ENCODE data around the gene ADCY7.

DNA sequence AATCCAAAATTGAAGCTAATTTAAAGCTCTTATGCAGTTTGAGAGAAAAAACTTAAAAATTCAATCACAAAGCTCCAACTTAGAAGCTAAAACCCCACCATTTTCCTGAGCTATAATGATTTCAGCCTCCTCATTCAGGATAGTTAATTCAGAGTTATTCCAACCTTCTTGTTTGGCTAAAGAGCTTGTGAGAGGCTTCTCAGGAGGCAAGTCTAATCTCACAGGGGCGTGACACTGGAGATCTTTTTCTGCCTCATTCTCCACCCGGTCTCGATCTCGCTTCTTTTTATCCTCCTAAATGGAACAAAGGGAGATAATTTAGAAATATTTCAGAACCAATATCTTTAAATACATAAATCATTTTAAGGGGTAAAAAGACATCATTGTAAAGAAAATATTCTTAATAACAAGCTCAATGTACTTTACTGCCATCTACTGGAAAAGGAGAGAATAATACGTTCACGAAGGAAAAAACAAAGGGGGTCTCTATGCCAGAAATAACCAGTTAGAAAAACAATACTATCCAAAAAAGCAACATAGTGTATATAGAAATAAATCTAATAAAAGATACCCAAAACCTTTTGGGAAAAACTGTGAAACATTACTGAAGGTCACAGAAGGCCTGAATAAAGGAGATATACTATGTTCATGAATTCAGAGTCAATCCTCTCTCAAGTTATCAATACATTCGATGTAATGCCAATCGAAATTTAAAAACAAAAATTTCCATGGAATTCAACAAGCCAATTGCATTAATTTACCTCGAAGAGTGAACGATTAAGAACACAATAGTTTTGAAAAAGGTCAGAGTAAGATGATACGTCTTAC lies 88.5 kb downstream of the ADCY7 start:
- TF ChIP-seq, protein P1, sequence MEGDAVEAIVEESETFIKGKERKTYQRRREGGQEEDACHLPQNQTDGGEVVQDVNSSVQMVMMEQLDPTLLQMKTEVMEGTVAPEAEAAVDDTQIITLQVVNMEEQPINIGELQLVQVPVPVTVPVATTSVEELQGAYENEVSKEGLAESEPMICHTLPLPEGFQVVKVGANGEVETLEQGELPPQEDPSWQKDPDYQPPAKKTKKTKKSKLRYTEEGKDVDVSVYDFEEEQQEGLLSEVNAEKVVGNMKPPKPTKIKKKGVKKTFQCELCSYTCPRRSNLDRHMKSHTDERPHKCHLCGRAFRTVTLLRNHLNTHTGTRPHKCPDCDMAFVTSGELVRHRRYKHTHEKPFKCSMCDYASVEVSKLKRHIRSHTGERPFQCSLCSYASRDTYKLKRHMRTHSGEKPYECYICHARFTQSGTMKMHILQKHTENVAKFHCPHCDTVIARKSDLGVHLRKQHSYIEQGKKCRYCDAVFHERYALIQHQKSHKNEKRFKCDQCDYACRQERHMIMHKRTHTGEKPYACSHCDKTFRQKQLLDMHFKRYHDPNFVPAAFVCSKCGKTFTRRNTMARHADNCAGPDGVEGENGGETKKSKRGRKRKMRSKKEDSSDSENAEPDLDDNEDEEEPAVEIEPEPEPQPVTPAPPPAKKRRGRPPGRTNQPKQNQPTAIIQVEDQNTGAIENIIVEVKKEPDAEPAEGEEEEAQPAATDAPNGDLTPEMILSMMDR (IDR thresholded peaks at IDR 0.05 in 2 of 3, conservative IDR thresholded peaks at IDR 0.05 in 1 of 3; ENCODE audit: borderline replicate concordance in 1 of 3, insufficient read depth in 1 of 3, low read depth in 2 of 3, low read length in 2 of 3): peak; percentile 38 to 69 (median 51); a peak in 5 of 6 replicates
- TF ChIP-seq, protein P2, sequence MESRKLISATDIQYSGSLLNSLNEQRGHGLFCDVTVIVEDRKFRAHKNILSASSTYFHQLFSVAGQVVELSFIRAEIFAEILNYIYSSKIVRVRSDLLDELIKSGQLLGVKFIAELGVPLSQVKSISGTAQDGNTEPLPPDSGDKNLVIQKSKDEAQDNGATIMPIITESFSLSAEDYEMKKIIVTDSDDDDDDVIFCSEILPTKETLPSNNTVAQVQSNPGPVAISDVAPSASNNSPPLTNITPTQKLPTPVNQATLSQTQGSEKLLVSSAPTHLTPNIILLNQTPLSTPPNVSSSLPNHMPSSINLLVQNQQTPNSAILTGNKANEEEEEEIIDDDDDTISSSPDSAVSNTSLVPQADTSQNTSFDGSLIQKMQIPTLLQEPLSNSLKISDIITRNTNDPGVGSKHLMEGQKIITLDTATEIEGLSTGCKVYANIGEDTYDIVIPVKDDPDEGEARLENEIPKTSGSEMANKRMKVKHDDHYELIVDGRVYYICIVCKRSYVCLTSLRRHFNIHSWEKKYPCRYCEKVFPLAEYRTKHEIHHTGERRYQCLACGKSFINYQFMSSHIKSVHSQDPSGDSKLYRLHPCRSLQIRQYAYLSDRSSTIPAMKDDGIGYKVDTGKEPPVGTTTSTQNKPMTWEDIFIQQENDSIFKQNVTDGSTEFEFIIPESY (IDR thresholded peaks at IDR 0.05; ENCODE audit: extremely low read depth, insufficient replicate concordance, low read length): no peak
- no peak for TF ChIP-seq SIN3A (IDR thresholded peaks at IDR 0.05; ENCODE audit: low read depth)
- no peak for TF ChIP-seq POLR2A (IDR thresholded peaks at IDR 0.05; ENCODE audit: borderline replicate concordance, extremely low read depth, insufficient read depth, insufficient read length)
- no peak for TF ChIP-seq EZH2 (IDR thresholded peaks at IDR 0.05)
- no peak for TF ChIP-seq POLR2AphosphoS5 (IDR thresholded peaks at IDR 0.05; ENCODE audit: low read depth, low read length)
- TF ChIP-seq, protein P3, sequence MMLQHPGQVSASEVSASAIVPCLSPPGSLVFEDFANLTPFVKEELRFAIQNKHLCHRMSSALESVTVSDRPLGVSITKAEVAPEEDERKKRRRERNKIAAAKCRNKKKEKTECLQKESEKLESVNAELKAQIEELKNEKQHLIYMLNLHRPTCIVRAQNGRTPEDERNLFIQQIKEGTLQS (IDR thresholded peaks at IDR 0.05): no peak
- TF ChIP-seq EGR1 (IDR thresholded peaks at IDR 0.05; ENCODE audit: low read depth): no peak
- TF ChIP-seq YY1 (IDR thresholded peaks at IDR 0.05; ENCODE audit: extremely low read depth, insufficient replicate concordance, low read depth, low read length): no peak
